GM18867 (cell line): ENCODE measurements around the gene NADK2.
A peak's percentile ranks its signal among the peaks of the same experiment; 100 is the strongest.
"Not testable (repeated sequence)": the region's sequence is repeated elsewhere in the genome, so short reads cannot be mapped to it uniquely, and the experiment has no call there.

Source experiments
- ATAC-seq: cut with Tn5 transposase; IDR thresholded peaks from one replicate; pipeline ENCODE4 v1.9.1; 2021; ENCODE audit warnings: mild to moderate bottlenecking, moderate library complexity; ENCODE audit not compliant: unreplicated experiment

NADK2 gene, protein sequence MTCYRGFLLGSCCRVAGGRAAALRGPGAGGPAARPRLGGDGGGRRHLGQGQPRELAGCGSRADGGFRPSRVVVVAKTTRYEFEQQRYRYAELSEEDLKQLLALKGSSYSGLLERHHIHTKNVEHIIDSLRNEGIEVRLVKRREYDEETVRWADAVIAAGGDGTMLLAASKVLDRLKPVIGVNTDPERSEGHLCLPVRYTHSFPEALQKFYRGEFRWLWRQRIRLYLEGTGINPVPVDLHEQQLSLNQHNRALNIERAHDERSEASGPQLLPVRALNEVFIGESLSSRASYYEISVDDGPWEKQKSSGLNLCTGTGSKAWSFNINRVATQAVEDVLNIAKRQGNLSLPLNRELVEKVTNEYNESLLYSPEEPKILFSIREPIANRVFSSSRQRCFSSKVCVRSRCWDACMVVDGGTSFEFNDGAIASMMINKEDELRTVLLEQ

GRCh38 chr5:36241631-36242533 lies at the start of gene NADK2:
TSS of gene NADK2 (minus strand) at chr5:36241925. CDS start at chr5:36241798, 127 bp downstream.
- ATAC-seq: peak; percentile 91

DNA sequence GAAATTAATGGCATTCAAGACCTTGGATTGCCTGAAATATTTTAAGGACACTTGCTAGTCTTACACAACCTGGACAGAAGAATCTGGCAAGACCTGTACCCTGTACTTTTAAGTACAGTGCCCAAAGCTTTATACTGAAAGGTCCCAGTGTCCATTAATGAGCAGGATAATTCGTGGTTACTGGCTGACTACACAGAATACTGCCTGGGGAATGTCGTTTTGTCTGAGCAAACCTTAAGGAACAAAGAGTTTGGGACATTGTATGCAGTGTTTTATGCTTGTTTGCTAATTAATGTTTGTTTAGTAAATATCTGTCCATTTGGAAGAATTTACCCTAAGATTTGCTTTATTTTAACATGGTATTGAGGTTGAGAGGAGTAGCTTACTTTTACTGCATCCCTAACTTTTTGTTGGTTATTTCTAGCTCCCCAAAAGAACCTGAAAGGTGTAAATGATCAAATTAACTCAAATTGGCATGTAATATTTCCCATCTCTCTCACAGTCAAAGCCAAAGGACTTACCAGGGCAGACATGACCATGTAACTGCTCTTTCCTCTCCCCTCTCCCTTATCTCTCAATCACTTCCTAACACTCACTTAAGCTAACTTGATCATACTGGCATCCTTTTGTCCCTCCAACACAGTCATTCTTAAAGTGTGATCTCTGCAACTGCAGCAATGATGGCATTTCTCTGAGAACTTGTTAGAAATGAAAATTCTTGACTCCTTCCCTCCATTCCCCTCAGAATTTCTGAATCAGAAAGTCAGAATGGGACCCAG lies 44.3 kb upstream of the NADK2 start:
- ATAC-seq: no peak

GRCh38 chr5:36283775-36284174 lies 42.0 kb upstream of the NADK2 start:
- ATAC-seq: not testable (repeated sequence)

- ATAC-seq: no peak
Observed at GRCh38 chr5:36281626-36282025, 39.9 kb upstream of the NADK2 start.

DNA sequence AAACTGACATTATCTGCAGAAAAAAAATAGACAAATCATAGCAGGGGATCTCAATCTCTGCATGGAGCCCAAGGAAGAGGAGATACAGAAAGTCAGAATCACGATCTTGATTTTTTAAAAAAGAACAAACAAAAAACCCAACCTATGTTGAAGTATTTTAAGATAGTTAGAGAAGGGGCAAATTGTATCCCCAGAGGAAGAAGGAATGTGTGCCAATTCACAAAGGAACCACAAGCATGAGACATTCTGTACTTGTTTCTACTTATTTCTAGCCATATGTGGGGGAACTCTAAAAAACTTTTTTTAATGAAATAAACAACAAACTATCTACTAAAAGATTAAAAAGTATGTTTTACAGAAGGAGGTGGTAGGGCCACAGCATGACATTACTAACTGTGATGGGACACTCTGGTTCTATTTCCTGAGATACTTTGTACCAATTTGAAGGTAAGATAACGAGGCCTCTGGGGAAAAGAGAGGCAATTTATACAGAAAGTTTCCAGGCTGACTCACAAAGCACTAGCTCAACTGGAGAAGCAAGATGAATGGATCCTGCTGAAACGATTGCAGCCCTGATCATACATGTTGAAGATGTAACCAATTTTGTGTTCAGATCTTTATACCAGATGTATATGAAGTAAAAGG lies 37.5 kb upstream of the NADK2 start:
- no peak for ATAC-seq

- no peak for ATAC-seq
Observed at GRCh38 chr5:36277521-36278176, 35.9 kb upstream of the NADK2 start.

DNA sequence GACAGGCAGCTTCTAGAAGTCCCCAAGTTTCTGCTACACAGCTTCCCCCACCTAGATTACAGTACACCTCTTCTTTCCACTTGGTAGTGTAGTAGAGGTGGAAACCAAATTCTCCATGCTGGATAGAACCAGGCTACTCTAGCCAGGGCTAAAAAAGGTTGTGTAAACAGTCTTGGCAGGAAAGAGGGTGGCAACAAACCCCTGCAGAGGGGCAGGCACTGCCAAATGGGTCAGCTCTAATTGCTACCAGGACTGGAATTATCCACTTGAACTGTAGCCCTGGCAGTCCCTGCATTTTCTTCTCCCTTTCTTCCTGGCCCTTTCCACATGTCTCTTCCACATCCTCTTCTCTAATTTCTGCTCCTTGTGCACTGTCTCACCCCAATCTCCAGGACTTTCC lies 35.1 kb upstream of the NADK2 start:
- ATAC-seq: no peak

DNA sequence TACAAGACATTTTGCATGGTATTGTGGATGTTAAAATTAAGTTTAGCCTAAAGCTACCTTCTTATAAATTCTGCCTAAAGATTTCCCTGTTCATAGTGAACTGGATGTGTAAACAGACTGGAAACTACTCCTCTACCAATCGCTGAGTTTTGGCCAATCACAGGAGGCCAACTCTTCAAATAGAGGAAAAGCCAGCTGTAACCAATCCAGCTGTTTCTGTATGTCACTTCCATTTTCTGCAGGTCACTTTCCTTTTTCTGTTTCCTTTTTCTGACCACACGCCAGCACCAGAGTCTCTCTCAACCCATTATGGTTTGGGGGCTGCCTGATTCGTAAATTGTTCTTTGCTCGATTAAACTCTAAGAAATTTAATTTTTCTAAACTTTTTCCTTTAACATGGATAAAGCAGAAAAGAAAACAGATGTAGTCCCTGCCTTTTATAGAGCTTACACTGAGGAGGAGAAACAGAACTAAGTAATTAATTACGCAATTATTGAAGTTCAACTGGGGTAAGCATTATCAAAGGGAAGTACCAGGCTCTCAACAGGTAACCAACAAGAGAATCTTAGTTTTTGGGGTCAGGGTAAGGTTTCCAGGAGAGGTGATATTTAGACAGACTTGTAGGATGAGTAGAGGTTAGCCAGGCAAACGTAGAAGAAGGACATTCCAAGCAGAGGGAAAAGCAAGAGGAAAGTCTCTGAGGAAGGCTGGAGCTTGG lies 32.2 kb upstream of the NADK2 start:
- ATAC-seq: no peak

DNA sequence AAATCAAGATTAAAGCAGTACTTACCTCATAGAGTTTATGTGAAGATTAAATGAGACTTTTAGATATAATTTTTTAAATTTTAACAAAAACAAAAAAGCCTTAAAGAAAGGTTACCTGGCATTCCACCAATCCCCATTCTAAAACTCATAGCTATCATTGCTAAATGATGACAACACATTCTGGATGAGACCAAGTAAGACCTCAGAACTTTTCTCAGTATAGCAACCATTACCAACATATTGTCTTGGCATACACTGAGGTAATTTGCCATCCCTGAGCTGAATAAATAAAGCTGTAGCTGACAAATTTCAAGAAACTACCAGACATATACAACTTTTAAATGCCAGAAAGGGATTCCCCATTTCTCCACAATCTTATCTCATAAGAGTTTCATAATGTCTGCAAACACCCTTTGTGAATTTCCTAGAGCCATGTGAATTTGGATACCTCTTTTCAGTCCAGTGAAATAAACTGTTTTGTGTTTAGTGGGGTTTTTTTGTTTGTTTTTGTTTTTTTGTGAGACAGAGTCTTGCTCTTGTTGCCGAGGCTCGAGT lies 30.5 kb upstream of the NADK2 start:
- no peak for ATAC-seq

GRCh38 chr5:36270876-36271575 lies 29.3 kb upstream of the NADK2 start:
- no peak for ATAC-seq

DNA sequence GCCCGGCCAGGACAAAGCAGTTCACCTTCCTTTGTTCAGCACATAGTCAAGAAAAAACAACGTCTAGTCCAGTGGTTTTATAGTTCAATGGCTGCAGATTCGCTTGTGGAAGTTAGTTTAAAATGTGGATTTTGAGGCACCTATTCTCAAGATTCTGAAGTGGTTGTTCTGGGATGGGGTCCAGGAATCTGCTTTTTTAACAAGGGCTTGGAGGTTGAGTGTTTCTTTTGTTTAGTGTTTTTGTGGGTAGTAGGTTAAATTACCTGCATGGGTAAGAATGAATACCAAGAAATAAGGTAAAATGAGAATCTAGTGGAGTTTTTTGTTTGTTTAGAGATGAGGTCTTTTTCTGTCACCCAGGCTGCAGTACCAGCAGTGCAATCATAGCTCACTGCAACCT lies 28.4 kb upstream of the NADK2 start:
- no peak for ATAC-seq

GRCh38 chr5:36269478-36269877 lies 27.8 kb upstream of the NADK2 start:
- ATAC-seq: no peak

GRCh38 chr5:36267905-36268304 lies 26.2 kb upstream of the NADK2 start:
- ATAC-seq: no peak

DNA sequence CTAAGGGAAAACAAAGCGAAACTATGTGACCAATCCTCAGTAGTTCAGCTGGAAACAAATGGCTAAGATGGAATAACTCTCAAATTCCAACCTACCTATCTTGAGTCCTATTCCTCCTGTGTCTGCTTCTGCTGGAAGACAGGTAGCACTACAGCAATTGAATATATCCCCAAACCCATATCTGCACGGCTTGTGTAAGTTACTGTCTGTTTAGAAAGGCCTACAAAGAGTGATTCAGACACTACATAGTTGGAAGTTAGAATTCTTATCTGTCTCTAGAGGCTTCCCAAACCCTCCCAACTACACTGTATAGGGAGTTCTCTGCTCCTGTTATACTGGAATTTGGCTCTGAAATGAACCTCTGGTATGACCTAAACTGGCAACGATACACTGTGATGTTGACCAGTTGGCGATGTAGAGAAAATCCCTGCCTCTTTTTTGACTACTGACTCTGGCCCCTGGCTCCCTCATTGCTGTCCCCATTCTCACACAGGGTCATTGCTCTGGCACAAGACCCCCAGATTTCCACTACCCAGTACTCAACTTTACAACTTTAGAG lies 22.6 kb upstream of the NADK2 start:
- no peak for ATAC-seq

- ATAC-seq: no peak
Observed at GRCh38 chr5:36261186-36261585, 19.5 kb upstream of the NADK2 start.

DNA sequence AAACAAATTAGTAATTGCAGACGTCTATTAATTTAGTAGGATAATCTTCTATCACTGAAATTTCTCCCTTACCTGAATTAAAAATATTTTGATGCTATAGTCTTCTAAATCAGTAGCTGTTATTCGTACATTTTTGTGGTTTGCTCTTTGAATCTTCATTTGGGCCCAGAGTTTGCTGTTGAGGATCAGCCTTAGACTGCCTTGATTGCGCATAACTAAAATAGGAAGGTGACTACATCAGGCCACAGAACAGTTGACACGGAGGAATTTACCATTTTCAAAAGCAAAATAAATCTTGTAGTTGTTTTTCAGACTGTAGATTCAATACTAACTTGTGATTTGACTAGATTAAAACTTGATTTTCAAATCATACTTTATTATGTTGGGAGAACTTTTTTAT lies 11.8 kb upstream of the NADK2 start:
- no peak for ATAC-seq

DNA sequence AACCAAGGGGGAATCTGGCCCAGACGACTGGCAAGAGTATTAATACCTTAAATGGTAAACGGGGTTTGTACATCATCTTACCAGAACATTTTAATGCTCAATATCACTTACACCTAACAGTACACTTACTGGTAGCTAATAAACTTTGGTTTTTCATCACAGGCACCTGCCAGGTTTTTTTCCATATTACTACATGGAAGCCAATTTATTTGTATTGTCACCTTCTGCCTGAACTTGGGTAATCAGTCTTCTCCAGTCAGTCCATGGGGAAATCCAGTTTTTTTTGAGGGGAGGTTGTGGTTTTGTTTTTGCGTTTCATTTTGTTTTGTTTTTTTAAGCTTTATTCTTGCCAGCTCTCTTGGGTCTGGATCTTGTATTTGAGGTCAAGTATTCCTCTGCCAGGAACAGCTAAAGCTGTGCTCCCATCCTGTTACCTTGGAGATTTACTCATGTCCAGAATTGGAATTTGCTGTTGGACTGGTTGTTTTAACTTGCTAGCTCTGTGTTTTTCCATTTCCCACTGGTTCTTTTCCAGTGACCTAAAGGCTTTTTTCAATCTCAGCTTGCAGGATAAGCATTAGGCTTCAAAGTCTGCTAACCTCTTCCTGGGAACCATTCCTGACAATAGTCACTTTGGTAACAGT lies 11.1 kb upstream of the NADK2 start:
- no peak for ATAC-seq

DNA sequence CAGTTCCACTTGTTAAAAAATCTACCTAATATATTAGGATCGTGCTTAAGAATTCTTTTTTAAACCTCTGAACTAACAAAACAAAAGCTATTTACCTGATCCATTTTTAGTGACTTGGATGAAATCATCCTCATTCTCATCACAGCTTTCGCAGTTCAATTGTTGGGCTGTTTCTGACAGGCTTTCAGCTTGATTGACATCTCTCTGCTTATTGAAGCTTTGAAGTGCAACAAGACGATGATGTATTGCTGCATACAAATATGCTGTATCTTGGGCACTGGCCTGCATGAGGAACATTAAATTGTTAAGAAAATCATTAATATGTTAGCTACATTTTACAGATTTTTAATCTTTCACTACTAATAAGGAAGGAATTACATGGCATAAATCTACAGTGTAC lies 9.5 kb upstream of the NADK2 start:
- no peak for ATAC-seq
